ENCODE data around the gene KRT86. TPM values are rescaled to one million over a fixed set of nuclear protein-coding genes. Genes with fewer than 3 reads are reported as not detected.

KRT86 gene
- total RNA-seq, 5 donors from 2014 or later (not counting 1 experiment from before 2014, with no cell fraction given) = 0.35 TPM; not detected in 4

DNA sequence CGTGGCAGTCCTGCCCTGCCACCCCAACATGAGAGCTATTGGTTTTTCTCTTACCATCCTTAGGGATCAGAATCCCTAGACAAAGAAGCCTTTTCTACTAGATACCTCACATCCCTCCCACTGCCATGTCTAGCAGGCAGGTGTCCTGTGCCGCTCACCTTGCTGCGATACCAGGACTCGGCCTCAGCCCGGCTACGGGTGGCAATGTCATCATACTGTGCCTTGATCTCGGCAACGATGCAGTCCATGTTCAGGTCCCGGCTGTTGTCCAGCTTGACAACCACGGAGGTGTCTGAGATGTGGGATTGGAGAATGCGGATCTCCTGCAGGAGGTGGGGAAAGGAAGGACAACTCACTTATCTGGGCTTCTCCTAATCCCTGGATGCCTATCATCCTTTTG lies 42.3 kb downstream of the KRT86 start:
- Mint-ChIP-seq H3K4me1 (peaks cover 0 to 2% (median 0%) of the 10 kb centered on the region in 3 donors), H3K27me3 (peaks cover 26 to 44% of the 10 kb centered on the region in 2 donors)

DNA sequence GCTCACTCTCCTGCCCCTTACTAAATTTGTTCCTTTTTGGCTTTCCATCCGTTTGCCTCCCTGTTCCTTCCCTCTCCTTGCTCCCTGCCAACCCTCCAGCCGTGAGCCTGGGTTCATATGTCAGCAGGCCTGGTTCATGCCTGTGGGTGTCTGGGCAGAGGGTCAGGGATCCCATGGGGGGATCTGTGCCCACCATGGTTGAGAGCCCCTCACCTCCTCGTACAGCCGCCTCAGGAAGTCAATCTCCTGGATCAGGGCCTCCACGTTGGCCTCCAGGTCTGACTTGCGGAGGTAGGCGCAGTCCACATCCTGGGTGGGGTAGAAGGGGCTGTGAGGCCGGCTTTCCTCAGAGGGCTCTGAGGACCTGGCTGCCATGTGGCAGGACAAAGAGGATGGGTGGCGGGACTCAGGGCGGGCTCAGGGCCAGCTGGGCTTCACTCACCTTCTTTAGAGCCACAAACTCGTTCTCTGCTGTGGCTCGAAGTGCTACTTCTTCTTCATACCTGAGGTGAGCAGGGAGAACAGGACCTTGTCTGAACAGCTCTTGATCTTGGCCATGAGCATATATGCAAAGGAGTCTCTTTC lies 43.1 kb downstream of the KRT86 start:
- H3K4me3 ChIP-seq (ENCODE audit: control insufficient read depth in 1 of 2, extremely low read depth in 1 of 2, low read length in 1 of 2) = no peak overlapping the region
- 86% methylated on average over 9 of the region's 12 CpGs for WGBS (ENCODE audit: insufficient coverage)
- H3K4me1 Mint-ChIP-seq = peaks cover 0 to 2% (median 0%) of the 10 kb centered on the region in 3 donors
- no peaks in the 10 kb centered on the region for H3K36me3 ChIP-seq (ENCODE audit: control insufficient read depth in 2 of 2, extremely low read depth in 1 of 2, insufficient read depth in 1 of 2, low read length in 1 of 2)
- H3K36me3 Mint-ChIP-seq = no peaks in the 10 kb centered on the region
- H3K27me3 ChIP-seq (replicated peaks in 1 of 2; ENCODE audit: control insufficient read depth in 2 of 2, extremely low read depth in 1 of 2, insufficient read depth in 2 of 2, low read length in 1 of 2) = peaks cover 0 to 66% of the 10 kb centered on the region in 2 experiments
- no peaks in the 10 kb centered on the region for H3K9me3 Mint-ChIP-seq
- no peaks in the 10 kb centered on the region for H3K4me1 ChIP-seq (ENCODE audit: control insufficient read depth in 1 of 2, extremely low read depth in 1 of 2, insufficient read depth in 2 of 2, low read length in 2 of 2)
- DNase-seq = no peak
- H3K27me3 Mint-ChIP-seq = peaks cover 27 to 44% of the 10 kb centered on the region in 2 donors
- H3K27ac ChIP-seq (ENCODE audit: low read length) = no peak overlapping the region
- ChIA-PET POLR2A (no interaction called here), CTCF (no interaction called here)
- no peak overlapping the region for H3K27ac Mint-ChIP-seq
- H3K9me3 ChIP-seq = no peaks in the 10 kb centered on the region
- no peak overlapping the region for H3K4me3 Mint-ChIP-seq
- no peak for ATAC-seq (replicated peaks in 1 of 4)

More for the DNA sequence above, 42.3 kb downstream of the KRT86 start:
- H3K9me3 ChIP-seq = no peaks in the 10 kb centered on the region
- WGBS (ENCODE audit: insufficient coverage) = 91% methylated on average over 4 of the region's 11 CpGs
- no peak overlapping the region for H3K27ac Mint-ChIP-seq
- ATAC-seq (replicated peaks in 1 of 4) (no peak), DNase-seq (no peak)
- no peak overlapping the region for H3K4me3 ChIP-seq (ENCODE audit: control insufficient read depth in 1 of 2, extremely low read depth in 1 of 2, low read length in 1 of 2)
- POLR2A ChIA-PET = no interaction called here
- CTCF ChIA-PET = no interaction called here
- no peaks in the 10 kb centered on the region for H3K36me3 Mint-ChIP-seq
- H3K4me1 ChIP-seq (ENCODE audit: control insufficient read depth in 1 of 2, extremely low read depth in 1 of 2, insufficient read depth in 2 of 2, low read length in 2 of 2) = no peaks in the 10 kb centered on the region
- H3K36me3 ChIP-seq (ENCODE audit: control insufficient read depth in 2 of 2, extremely low read depth in 1 of 2, insufficient read depth in 1 of 2, low read length in 1 of 2) = no peaks in the 10 kb centered on the region
- H3K9me3 Mint-ChIP-seq = no peaks in the 10 kb centered on the region
- peaks cover 0 to 65% of the 10 kb centered on the region in 2 experiments for H3K27me3 ChIP-seq (replicated peaks in 1 of 2; ENCODE audit: control insufficient read depth in 2 of 2, extremely low read depth in 1 of 2, insufficient read depth in 2 of 2, low read length in 1 of 2)
- no peak overlapping the region for H3K27ac ChIP-seq (ENCODE audit: low read length)
- no peak overlapping the region for H3K4me3 Mint-ChIP-seq

DNA sequence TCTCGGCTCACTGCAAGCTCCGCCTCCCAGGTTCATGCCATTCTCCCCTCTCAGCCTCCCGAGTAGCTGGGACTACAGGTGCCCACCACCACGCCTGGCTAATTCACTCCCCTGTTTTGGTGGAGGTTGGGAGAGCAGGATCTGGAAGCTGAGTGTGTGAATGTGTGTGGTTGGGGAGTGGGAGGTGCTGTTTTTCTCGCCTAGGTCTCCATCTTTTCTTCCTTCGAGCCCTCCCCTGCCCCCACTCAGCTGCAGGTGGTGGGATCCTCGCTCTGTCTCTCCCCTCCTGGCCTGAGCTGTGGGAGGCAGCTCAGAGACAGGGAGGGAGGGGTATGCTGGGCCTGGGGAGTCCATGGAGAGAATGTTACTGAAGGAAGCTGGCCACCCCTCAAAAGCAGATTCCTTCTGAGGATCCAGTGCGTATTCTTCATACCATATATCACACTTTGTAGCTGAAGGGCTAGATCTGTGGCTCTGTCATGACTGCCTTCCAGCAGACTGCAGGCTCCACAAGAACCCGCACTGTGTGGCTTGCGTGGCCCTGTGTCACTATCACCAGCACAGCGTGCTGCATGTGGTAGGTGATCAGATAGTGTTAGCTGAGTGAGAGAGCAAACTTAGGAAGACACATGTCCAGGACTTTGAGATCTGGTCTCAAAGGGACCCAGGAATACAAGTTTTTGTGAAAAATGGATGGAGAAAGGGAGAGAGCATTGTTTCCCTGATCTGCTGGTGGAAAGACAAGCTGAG lies 44.0 kb downstream of the KRT86 start:
- Histone ChIP-seq H3K36me3 (ENCODE audit: control insufficient read depth in 2 of 2, extremely low read depth in 1 of 2, insufficient read depth in 1 of 2, low read length in 1 of 2) (no peaks in the 10 kb centered on the region), H3K27me3 (replicated peaks in 1 of 2; ENCODE audit: control insufficient read depth in 2 of 2, extremely low read depth in 1 of 2, insufficient read depth in 2 of 2, low read length in 1 of 2) (peaks cover 0 to 67% of the 10 kb centered on the region in 2 experiments), H3K4me3 (ENCODE audit: control insufficient read depth in 1 of 2, extremely low read depth in 1 of 2, low read length in 1 of 2) (no peak overlapping the region), H3K9me3 (no peaks in the 10 kb centered on the region), H3K27ac (ENCODE audit: low read length) (no peak overlapping the region), H3K4me1 (ENCODE audit: control insufficient read depth in 1 of 2, extremely low read depth in 1 of 2, insufficient read depth in 2 of 2, low read length in 2 of 2) (no peaks in the 10 kb centered on the region)
- Mint-ChIP-seq H3K4me3 (no peak overlapping the region), H3K36me3 (no peaks in the 10 kb centered on the region), H3K27ac (no peak overlapping the region), H3K27me3 (peaks cover 29 to 45% of the 10 kb centered on the region in 2 donors), H3K4me1 (peaks cover 0 to 2% (median 0%) of the 10 kb centered on the region in 3 donors), H3K9me3 (no peaks in the 10 kb centered on the region)
- POLR2A ChIA-PET = no interaction called here
- WGBS (ENCODE audit: insufficient coverage) = 90% methylated on average over 5 of the region's 11 CpGs
- no peak for DNase-seq
- CTCF ChIA-PET = no interaction called here
- no peak for ATAC-seq (replicated peaks in 1 of 4)

DNA sequence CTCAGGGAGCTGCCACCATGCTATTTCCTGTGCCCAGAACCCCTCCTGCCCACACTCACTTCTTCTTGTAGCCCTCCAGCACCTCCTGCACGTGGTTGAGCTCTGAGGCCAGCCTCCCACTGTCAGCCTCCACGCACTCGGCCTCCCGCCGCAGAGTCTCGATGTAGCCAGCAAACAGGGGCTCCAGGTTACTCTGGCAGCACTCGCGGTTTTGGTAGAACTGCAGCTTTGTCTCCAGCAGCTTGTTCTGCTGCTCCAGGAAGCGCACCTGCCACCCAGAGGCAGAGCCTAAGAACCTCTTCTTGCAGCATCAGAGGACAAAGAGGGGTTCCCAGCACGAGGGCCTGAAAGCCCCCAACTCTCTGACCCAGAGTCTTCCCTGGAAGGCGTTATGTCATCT lies 44.7 kb downstream of the KRT86 start:
- POLR2A ChIA-PET = no interaction called here
- Mint-ChIP-seq H3K9me3 (no peaks in the 10 kb centered on the region), H3K4me3 (no peak overlapping the region), H3K4me1 (peaks cover 0 to 2% (median 0%) of the 10 kb centered on the region in 3 donors), H3K36me3 (no peaks in the 10 kb centered on the region), H3K27ac (no peak overlapping the region), H3K27me3 (peaks cover 29 to 42% of the 10 kb centered on the region in 2 donors)
- WGBS (ENCODE audit: insufficient coverage) = 49% methylated on average over 11 of the region's 11 CpGs
- DNase-seq (peak in 1 of 35 experiments; percentile 8), ATAC-seq (replicated peaks in 1 of 4) (no peak)
- Histone ChIP-seq H3K4me1 (ENCODE audit: control insufficient read depth in 1 of 2, extremely low read depth in 1 of 2, insufficient read depth in 2 of 2, low read length in 2 of 2) (no peaks in the 10 kb centered on the region), H3K4me3 (ENCODE audit: control insufficient read depth in 1 of 2, extremely low read depth in 1 of 2, low read length in 1 of 2) (no peak overlapping the region), H3K9me3 (no peaks in the 10 kb centered on the region), H3K36me3 (ENCODE audit: control insufficient read depth in 2 of 2, extremely low read depth in 1 of 2, insufficient read depth in 1 of 2, low read length in 1 of 2) (no peaks in the 10 kb centered on the region), H3K27ac (ENCODE audit: low read length) (no peak overlapping the region), H3K27me3 (replicated peaks in 1 of 2; ENCODE audit: control insufficient read depth in 2 of 2, extremely low read depth in 1 of 2, insufficient read depth in 2 of 2, low read length in 1 of 2) (peaks cover 0 to 65% of the 10 kb centered on the region in 2 experiments)
- CTCF ChIA-PET = no interaction called here

DNA sequence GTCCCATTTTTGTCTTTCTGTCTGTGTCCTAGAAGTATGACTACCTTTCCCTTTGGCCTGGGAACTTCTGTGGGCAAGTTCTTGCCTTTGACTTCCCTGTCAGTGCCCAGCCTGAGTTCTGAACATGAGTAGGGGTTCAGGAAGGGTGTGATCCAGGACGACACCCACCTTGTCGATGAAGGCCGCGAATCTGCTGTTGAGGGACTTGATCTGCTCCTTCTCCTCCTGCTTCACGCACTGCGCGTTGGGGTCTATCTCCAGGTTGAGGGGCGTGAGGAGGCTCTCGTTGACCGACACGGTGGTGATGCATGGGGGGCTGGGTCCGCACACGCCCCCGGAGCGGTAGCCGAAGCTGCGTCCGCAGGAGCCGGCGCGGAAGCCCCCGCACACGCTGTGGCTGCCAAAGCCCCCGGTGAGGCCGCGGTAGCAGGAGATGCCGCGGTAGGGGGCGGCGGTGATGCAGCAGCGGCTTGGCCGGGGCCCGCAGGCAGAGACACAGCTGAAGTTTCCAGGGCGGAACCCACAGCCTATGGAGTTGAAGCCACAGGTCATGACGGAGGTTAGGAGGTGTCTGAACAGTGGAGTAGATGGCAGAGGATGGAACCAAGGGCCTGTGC lies 46.4 kb downstream of the KRT86 start, which contains the start of gene KRT83:
KRT83 (minus strand) TSS at position 615 of the 617 bp plus-strand sequence; CDS start at position 552, 63 bp downstream.
- Histone ChIP-seq H3K4me1 (ENCODE audit: control insufficient read depth in 1 of 2, extremely low read depth in 1 of 2, insufficient read depth in 2 of 2, low read length in 2 of 2) (no peaks in the 10 kb centered on the region), H3K4me3 (ENCODE audit: control insufficient read depth in 1 of 2, extremely low read depth in 1 of 2, low read length in 1 of 2) (no peak within 1 kb of the TSS), H3K36me3 (ENCODE audit: control insufficient read depth in 2 of 2, extremely low read depth in 1 of 2, insufficient read depth in 1 of 2, low read length in 1 of 2) (no peaks in the 10 kb centered on the region), H3K27ac (ENCODE audit: low read length) (no peak within 1 kb of the TSS), H3K27me3 (replicated peaks in 1 of 2; ENCODE audit: control insufficient read depth in 2 of 2, extremely low read depth in 1 of 2, insufficient read depth in 2 of 2, low read length in 1 of 2) (peaks cover 0 to 62% of the 10 kb centered on the region in 2 experiments), H3K9me3 (no peaks in the 10 kb centered on the region)
- Mint-ChIP-seq H3K9me3 (no peaks in the 10 kb centered on the region), H3K4me3 (no peak within 1 kb of the TSS), H3K27ac (no peak within 1 kb of the TSS), H3K4me1 (no peaks in the 10 kb centered on the region), H3K36me3 (no peaks in the 10 kb centered on the region), H3K27me3 (peaks cover 34 to 42% of the 10 kb centered on the region in 2 donors)
- no peak for DNase-seq
- POLR2A ChIA-PET = no interaction called here
- no peak for ATAC-seq (replicated peaks in 1 of 4)
- 81% methylated on average over 28 of the region's 35 CpGs for WGBS (ENCODE audit: insufficient coverage)
- CTCF ChIA-PET = no interaction called here

DNA sequence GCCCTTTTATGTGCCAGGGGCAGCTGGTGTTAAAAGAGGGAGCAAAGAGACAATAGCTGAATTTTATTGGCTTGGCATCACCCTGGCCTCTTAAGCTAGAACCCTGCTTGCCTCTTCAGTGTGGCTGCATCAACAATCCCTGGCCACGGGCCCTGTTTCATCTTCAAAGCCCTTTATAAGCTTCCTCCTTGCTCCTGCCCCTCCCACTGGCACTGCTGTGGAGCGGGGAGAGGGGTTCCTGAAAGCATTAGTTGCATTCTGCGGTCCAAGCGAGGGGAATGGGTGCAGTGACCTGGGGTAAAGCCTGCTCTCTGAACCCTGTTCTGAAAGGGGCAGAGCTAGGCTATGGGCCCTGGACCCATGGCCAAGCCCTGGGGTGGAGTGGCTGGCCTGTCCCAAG lies 47.0 kb downstream of the KRT86 start:
- ChIA-PET CTCF (no interaction called here), POLR2A (no interaction called here)
- no peak for ATAC-seq (replicated peaks in 1 of 4)
- Histone ChIP-seq H3K27ac (ENCODE audit: low read length) (no peak overlapping the region), H3K36me3 (ENCODE audit: control insufficient read depth in 2 of 2, extremely low read depth in 1 of 2, insufficient read depth in 1 of 2, low read length in 1 of 2) (no peaks in the 10 kb centered on the region), H3K4me1 (ENCODE audit: control insufficient read depth in 1 of 2, extremely low read depth in 1 of 2, insufficient read depth in 2 of 2, low read length in 2 of 2) (no peaks in the 10 kb centered on the region), H3K4me3 (ENCODE audit: control insufficient read depth in 1 of 2, extremely low read depth in 1 of 2, low read length in 1 of 2) (no peak overlapping the region), H3K9me3 (no peaks in the 10 kb centered on the region), H3K27me3 (replicated peaks in 1 of 2; ENCODE audit: control insufficient read depth in 2 of 2, extremely low read depth in 1 of 2, insufficient read depth in 2 of 2, low read length in 1 of 2) (peaks cover 0 to 62% of the 10 kb centered on the region in 2 experiments)
- H3K4me1 Mint-ChIP-seq = no peaks in the 10 kb centered on the region
- no peaks in the 10 kb centered on the region for H3K36me3 Mint-ChIP-seq
- H3K27ac Mint-ChIP-seq = no peak overlapping the region
- no peak overlapping the region for H3K4me3 Mint-ChIP-seq
- DNase-seq = no peak
- WGBS (ENCODE audit: insufficient coverage) = 76% methylated on average over 3 of the region's 4 CpGs
- no peaks in the 10 kb centered on the region for H3K9me3 Mint-ChIP-seq
- peaks cover 34 to 42% of the 10 kb centered on the region in 2 donors for H3K27me3 Mint-ChIP-seq
